BJ (cell line): ENCODE measurements around the gene JCHAIN. TPM values are rescaled to one million over a fixed set of nuclear protein-coding genes. Genes with fewer than 3 reads are reported as not detected.
A peak's percentile ranks its signal among the peaks of the same experiment; 100 is the strongest.
"Not testable (repeated sequence)": the region's sequence is repeated elsewhere in the genome, so short reads cannot be mapped to it uniquely, and the experiment has no call there.

Experiments
- CTCF ChIA-PET: fragments of 350-600 bp; formaldehyde crosslinking; extraction: SDS; loops from one replicate; lab custom pipeline; 2021; ENCODE audit warnings: antibody characterized with exemption, inconsistent platforms; lab: Yijun Ruan, JAX
- POLR2A ChIA-PET: fragments of 300-600 bp; sonication (Branson Sonifier 250); formaldehyde crosslinking; extraction: SDS; loops from one replicate; lab custom pipeline; 2021; ENCODE audit warnings: antibody characterized with exemption; lab: Charles Lee
- DNase-seq: peaks from one replicate; pipeline ENCODE4 v3.0.0-alpha.2; 2011; ENCODE audit warnings: low read depth
- H3K27me3 ChIP-seq: 2 replicates; pipeline ENCODE4 v1.6.0; 2011; ENCODE audit warnings: low read length; ENCODE audit not compliant: control insufficient read depth, insufficient read depth
- H3K36me3 ChIP-seq: 2 replicates; pipeline ENCODE4 v1.5.1; 2011; ENCODE audit warnings: low read length; ENCODE audit not compliant: control insufficient read depth, insufficient read depth
- H3K4me3 ChIP-seq: 2 replicates; pipeline ENCODE4 v1.5.1; 2011; ENCODE audit warnings: low read depth, mild to moderate bottlenecking, control low read depth, low read length
- polyA plus RNA-seq: library from polyadenylated mRNA; depleted of rRNA; stranded (reverse); fragments of >200 nt; gene quantifications from 2 replicates; pipeline ENCODE4 v1.2.3, GENCODE V29; 2011
- TF ChIP-seq, protein P1 (sequence below): IDR thresholded peaks from 2 replicates; pipeline ENCODE4 v1.5.1; 2011; ENCODE audit warnings: low read depth, mild to moderate bottlenecking, control low read depth, inconsistent platforms, low read length, moderate library complexity; ENCODE audit not compliant: insufficient read depth

The JCHAIN gene
- polyA plus RNA-seq, 1 experiment = 8.5 TPM

DNA sequence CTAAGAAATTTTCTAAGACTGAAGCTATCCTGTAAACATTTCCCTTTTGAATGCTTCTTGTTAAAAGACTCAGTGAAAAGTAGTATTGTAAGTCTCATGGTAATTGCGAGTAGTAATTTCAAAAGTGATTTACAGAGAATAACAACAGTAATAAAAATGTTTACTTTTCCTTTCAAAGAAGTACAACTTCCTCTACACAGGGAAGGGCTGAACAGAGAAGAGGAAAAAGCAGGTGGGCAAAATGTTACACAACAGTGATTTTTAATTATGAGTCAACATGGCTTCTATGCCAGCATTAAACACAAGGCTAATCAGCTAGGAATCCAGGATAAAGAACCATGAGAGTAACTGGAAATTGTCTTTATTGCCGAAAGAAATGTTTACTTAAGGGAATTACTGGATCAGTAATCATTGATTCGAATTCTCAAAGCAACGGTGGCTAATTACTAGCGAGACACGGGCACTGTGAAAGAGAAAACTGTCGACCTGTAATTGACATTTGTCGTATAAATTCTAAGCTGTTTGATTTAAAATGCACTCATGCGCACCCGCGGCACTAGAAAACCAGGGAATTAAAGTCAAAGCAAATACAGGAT lies 37.4 kb upstream of the JCHAIN start:
- peak overlapping the region; percentile 81 for H3K4me3 ChIP-seq
- no peak for DNase-seq
- TF ChIP-seq, protein P1, sequence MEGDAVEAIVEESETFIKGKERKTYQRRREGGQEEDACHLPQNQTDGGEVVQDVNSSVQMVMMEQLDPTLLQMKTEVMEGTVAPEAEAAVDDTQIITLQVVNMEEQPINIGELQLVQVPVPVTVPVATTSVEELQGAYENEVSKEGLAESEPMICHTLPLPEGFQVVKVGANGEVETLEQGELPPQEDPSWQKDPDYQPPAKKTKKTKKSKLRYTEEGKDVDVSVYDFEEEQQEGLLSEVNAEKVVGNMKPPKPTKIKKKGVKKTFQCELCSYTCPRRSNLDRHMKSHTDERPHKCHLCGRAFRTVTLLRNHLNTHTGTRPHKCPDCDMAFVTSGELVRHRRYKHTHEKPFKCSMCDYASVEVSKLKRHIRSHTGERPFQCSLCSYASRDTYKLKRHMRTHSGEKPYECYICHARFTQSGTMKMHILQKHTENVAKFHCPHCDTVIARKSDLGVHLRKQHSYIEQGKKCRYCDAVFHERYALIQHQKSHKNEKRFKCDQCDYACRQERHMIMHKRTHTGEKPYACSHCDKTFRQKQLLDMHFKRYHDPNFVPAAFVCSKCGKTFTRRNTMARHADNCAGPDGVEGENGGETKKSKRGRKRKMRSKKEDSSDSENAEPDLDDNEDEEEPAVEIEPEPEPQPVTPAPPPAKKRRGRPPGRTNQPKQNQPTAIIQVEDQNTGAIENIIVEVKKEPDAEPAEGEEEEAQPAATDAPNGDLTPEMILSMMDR = no peak
- H3K36me3 ChIP-seq = no peaks in the 10 kb centered on the region
- no peaks in the 10 kb centered on the region for H3K27me3 ChIP-seq
- ChIA-PET CTCF (interaction anchor here (0.8 to 2.2 kb wide), 7 partner anchors 11 to 293 kb away, joined by 3 to 13 read pairs (median 4); partner anchors contain the start of gene UTP3), POLR2A (no interaction called here)

DNA sequence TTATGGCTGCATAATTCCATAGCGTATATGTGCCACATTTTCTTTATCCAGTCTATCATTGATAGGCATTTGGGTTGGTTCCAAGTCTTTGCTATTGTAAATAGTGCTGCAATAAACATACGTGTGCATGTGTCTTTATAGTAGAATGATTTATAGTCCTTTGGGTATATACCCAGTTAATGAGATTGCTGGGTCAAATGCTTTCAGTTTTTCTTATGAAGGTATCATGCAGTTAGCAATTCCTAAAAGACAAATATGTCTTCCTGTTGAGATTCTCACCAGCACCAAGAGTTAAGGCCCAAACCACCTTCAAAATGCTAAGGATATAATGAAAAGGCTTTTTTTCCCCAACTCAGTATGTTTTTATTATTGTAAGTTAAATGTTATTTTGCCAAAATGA lies 36.3 kb upstream of the JCHAIN start:
- H3K36me3 ChIP-seq, POLR2A ChIA-PET, H3K27me3 ChIP-seq, DNase-seq, H3K4me3 ChIP-seq, CTCF ChIA-PET: not testable (repeated sequence)

DNA sequence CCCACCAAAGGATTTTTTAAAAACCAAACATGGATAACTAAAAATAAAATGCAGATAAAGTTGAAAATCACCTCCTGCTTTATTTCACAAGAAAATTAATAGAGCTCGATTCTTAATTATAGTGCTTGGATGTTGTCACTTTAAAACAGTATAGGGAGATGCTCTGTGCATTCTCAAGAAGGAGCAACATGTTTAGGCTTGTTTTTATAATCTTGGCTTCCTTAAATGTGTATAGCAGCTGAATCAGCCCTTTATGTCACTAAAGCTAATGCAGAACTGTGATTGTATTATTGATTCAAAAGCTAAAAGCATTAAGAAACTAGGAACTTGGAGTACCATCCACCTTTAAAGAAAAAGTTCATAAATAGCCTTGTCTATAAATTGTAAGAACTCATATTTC lies 35.0 kb upstream of the JCHAIN start:
- Histone ChIP-seq H3K36me3 (no peaks in the 10 kb centered on the region), H3K27me3 (no peaks in the 10 kb centered on the region), H3K4me3 (no peak overlapping the region)
- TF ChIP-seq, protein P1 = no peak
- ChIA-PET CTCF (no interaction called here), POLR2A (no interaction called here)
- DNase-seq = no peak

DNA sequence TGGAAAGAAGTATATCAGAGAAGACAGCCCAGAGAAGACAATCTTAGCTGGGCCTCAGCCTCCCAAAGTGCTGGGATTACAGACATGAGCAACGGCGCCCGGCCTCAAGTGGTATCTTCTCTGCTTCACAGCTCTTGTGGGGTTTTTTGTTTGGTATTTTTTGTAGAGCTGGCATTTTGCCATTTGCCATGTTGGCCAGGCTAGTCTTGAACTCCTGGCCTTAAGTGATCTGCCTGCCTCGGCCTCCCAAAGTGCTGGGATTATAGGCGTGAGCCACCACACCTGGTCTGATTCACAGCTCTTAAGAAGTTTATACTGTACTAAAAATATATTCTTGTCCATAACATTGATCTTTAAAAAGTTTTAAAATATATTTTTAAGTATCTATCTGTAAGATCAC lies 34.4 kb upstream of the JCHAIN start:
- TF ChIP-seq, protein P1 = no peak
- H3K4me3 ChIP-seq = no peak overlapping the region
- POLR2A ChIA-PET = no interaction called here

DNA sequence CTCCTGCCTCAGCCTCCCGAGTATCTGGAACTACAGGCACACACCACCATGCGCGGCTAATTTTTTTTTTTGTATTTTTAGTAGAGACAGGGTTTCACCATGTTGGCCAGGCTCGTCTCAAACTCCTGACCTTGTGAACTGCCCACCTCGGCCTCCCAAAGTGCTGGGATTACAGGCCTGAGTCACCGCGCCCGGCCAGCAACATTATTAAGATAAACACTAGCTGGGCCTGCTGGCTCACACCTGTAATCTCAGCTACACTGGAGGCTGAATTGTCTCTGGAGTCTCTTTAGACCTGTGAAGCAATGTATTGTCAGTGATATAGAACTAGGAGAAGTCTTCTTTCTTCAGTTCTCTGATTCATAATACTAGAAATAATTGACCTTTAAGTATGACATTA lies 32.1 kb upstream of the JCHAIN start:
- H3K4me3 ChIP-seq, H3K36me3 ChIP-seq, H3K27me3 ChIP-seq, POLR2A ChIA-PET, DNase-seq: not testable (repeated sequence)
- CTCF ChIA-PET = interaction anchor here (1.2 kb wide), 1 partner anchor 9 kb away, joined by 3 read pairs; no protein-coding TSS in a partner anchor

More for the DNA sequence above, 34.4 kb upstream of the JCHAIN start:
- H3K27me3 ChIP-seq = no peaks in the 10 kb centered on the region
- CTCF ChIA-PET = no interaction called here
- H3K36me3 ChIP-seq = no peaks in the 10 kb centered on the region
- no peak for DNase-seq

DNA sequence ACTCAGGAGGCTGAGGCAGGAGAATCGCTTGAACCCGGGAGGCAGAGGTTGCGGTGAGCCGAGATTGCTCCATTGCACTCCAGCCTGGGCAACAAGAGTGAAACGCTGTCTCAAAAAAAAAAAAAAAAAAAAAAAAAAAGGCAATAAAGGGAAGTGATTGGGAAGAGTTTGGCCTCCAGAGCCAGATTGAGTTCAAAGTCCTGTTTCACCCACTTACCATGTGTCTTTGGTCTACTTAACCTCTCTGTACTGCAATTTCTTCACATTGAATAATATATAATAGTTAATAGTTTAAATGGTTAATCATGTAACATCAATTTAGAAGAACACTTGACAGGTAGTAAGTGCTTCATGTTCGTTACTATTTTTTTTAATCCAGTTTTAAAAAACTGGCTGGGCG lies 28.3 kb upstream of the JCHAIN start:
- CTCF ChIA-PET, H3K4me3 ChIP-seq, H3K36me3 ChIP-seq, H3K27me3 ChIP-seq, DNase-seq: not testable (repeated sequence)
- POLR2A ChIA-PET = interaction anchor here (0.6 kb wide), 2 partner anchors 26 to 665 kb away, joined by 4 to 6 read pairs; no protein-coding TSS in a partner anchor

DNA sequence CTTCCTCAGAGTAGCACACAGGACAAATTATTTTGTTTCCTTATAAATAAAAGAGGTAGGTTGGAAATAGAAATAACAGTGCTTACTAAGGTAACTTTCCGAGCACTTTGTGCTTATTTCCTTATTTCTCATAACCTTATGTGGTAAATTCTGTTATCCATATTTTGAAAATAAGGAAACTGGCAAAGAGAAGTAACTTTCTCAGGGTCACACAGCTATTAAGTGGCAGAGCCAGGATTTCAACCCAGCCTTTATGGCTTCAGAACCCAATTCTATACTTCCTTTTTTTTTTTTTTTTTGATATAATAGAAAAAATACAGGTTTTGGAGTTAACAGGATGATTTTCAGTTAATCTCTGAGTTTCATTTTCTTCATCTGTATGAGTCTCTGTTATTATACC lies 25.4 kb upstream of the JCHAIN start:
- Histone ChIP-seq H3K4me3 (no peak overlapping the region), H3K36me3 (no peaks in the 10 kb centered on the region), H3K27me3 (no peaks in the 10 kb centered on the region)
- TF ChIP-seq, protein P1 = no peak
- CTCF ChIA-PET = interaction anchor here (0.6 to 2.3 kb wide), 3 partner anchors 9 to 21 kb away, joined by 3 to 5 read pairs (median 3); no protein-coding TSS in a partner anchor
- POLR2A ChIA-PET = no interaction called here
- no peak for DNase-seq
